Left renal cortex interstitium (tissue), 4 donors: ENCODE results near the gene PLCH1. TPM values are rescaled to one million over a fixed set of nuclear protein-coding genes. Genes with fewer than 3 reads are reported as not detected.
"Not testable (repeated sequence)": the region's sequence is repeated elsewhere in the genome, so short reads cannot be mapped to it uniquely, and the experiment has no call there.

Experiments
- DNase-seq, 4 donors: peaks; one replicate each; pipeline ENCODE4 v3.0.0-alpha.2; 2013; ENCODE audit warnings: low read depth in 4 of 4, low spot score in 2 of 4, missing footprints in 1 of 4
- polyA plus RNA-seq, 4 donors: library from polyadenylated mRNA; unstranded; fragments of 120-200 nt; gene quantifications; one replicate each; pipeline ENCODE4 v1.2.1, GENCODE V29; 2013; ENCODE audit not compliant: insufficient read length in 4 of 4

PLCH1 gene
- polyA plus RNA-seq, 4 donors: 8.1 to 11.9 (median 9.8) TPM

DNA sequence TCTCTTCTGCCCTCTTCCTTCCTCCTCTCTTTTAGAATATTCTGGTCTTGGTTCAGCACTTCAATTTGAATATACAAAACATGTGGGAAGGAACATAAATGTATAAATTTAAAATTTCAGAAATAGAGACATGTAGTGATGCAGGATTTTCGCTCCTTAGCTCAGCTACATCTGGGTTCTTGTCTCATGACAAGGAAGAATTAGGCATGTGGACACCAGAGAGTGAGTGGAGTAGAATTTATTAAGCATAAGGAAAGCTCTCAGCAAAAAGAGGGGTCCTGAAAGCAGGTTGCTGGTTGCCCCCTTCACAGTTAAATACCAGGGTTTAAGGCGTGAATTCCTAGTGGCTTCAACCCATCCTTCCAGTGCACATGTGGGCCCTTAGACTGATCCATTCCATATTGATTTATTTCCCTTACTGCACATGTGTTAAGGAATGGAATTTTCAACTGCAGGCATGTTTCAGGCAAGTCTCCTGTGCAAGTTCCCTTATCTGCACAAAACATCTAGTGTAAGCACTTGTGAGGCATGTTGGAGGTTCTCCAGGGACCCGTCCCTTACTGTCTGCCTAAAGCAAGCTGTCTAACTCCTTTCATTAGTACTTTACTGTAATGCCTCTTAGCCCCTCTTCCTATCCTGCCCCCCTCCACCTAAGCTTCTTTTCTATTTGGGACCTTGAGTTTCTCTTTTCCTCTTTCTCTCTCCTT, 318.2 kb downstream of the PLCH1 start:
- DNase-seq: no peak

DNA sequence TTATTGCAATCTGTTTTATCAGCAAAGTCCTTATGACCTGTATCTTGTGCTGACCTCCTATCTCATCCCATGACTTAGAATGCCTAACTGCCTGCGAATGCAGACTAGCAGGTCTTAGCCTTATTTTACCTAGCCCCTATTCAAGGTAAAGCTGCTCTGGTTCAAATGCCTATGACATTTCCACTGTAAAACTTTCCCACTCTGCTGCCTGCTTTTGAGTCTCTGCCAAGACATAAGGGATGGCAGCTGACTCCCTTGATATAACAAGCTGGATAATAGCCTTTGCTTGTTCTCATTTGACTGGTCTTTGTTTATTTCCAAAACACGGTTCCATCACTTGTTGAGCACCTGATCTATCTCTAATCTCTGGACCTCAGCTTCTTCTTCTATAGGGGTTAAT, 319.5 kb downstream of the PLCH1 start:
- no peak for DNase-seq

DNA sequence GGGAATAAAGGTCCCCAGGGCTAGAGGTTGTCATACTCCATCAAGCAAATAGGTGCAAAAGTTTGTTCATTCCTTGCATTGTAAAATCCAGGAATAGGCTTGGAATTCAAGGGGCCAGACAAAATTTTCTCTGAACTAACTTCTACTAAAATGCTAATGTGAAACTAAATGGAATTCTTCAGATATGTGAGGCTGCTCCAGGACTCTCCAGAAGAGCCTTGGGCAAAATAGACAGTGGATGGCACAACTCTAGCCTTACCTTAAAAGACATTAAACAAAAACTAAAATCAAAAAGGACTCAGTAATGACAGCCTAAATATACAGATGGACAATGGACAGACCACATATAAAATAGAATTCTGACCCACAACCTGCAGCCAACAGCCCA, 320.6 kb downstream of the PLCH1 start:
- no peak for DNase-seq

DNA sequence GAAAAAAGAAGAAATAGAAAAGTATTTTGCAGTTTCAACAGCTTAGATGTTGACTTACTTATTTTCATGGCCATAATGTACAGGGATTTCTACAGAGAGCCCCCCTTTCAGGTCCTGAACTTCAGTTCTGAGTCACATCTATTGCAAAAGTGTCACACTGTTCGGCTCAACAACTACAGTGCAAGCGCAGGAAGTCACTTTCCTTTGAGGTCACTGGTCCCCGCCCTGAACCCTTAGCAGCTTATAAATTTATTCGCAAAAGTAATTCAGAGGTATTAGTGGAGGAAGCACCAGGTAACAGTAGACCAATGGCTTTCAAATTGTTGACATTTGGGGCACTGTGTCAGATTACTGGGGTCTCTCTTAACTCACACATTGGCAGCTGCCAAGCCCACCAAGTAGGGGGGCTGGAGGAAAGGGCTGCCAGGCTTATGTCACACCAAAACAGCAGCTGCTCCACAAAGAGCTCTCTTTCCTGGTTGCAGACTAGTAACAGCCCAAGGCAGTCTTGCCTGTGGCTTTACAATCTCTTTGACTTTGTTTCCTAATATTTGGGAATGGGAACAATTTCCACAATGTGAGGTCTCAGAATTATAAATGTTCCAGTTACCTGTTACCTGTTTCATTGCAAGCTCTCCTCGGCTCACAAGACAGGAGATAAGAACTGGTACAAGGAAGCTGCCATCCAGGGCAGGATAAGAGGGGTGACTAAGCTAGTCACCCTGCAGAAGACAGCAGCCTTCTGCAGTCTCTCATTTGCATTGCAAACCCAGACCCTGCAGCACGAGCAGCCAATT, 321.1 kb downstream of the PLCH1 start:
- no peak for DNase-seq

DNA sequence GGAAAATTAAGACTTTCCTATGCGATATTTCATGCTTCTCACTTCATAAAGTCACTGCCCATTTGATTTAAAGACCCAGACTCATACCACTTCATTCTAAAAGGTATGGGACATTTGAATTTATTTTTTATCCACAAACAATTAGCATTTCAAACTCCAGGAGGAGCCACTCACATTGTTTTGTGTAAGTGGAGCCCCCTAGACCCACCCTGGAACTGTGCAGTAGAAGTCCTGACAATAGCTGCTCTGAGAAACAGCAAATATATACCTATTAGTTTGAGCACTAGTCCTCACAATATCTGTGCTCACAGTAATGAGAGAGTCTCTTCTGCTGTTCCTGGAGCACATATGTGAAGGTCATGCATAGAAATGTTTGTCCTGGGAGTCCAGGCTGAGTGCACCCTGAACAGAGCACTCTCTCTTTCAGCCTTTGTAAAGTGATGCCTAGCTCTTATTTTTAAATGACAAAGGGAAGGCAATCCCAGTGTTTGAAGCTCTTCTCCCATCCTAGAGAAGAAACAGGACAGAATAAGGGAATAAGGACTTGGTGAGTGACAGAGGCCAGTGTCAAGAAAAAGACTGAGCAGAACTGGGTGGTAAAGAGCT, 323.9 kb downstream of the PLCH1 start:
- DNase-seq: no peak

GRCh38 chr3:155420406-155420805, 324.5 kb downstream of the PLCH1 start:
- DNase-seq: no peak

GRCh38 chr3:155418407-155418806, 326.5 kb downstream of the PLCH1 start:
- DNase-seq: peak in 3 of 4 donors; percentile 21 to 68 (median 39)

- no peak for DNase-seq
Measured at GRCh38 chr3:155417119-155417517, 327.8 kb downstream of the PLCH1 start.

DNA sequence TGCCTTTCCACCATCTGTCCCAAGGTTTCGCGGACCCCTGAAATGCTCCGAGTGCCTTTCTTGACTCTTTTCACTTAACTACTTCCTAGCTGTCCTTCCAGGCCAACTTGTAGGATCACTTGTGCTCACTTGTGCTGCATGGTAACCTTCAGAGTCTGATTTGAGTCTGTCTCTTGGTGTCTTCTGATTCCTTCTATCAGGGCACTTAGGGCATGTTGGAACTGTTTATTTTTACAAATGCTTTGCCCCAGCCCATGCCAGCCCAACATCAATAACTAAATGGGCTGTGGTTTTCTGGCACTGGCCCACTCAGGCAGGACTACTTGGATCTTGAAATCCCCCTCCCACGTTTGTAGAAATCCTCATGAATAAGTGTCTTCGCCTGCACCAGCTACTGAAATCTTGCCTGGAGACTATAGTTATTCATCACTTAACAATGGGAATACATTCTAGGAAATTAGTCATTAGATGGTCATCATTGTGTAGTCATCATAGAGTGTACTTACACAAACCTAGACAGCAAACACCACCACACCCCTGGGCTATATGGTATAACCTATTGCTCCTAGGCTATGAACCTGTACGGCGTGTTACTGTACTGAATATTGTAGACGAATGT, 328.3 kb downstream of the PLCH1 start:
- no peak for DNase-seq

GRCh38 chr3:155412904-155413303, 332.0 kb downstream of the PLCH1 start:
- DNase-seq: no peak

- no peak for DNase-seq
Measured at GRCh38 chr3:155411500-155412223, 333.2 kb downstream of the PLCH1 start.

- DNase-seq: no peak
Measured at GRCh38 chr3:155409336-155409735, 335.5 kb downstream of the PLCH1 start.

GRCh38 chr3:155407971-155408370, 336.9 kb downstream of the PLCH1 start:
- DNase-seq: no peak

DNA sequence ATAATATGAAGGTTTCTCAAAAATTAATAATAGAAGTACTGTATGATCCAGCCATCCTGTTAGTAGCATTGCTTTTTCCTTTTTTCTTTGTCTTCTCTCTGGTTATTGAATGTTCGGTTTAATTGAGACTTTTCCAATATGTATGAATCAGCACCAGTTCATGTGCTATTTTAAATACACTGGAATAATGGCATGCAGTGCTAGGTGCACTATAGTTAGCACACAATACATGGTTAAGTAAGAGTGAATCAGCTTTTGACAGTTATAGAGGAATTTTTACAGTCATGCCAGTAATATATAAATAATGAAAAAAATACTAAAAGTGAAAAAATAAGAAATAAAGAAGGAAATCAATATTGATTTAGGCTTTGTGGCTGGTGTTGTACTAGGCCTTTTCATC, 337.5 kb downstream of the PLCH1 start:
- no peak for DNase-seq

- no peak for DNase-seq
Measured at GRCh38 chr3:155404486-155404885, 340.4 kb downstream of the PLCH1 start.

DNA sequence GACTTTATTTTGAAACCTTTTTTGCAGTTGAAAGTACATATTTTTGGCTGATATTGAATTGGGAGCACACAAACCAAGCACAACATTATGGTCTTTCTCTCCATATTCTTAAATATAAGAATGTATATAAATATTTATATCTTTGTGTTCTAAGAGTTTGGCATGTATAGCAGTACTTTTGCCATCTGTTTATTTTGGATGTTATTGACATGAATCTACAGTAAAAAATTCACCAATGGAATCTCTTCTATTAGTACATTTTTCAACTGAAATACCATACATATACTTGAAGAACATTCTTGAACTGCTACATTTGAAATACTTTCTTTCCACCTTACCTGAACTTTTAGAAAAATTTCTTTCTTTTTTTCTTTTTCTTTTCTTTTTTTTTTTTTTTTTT, 342.2 kb downstream of the PLCH1 start:
- no peak for DNase-seq

GRCh38 chr3:155398046-155398445, 346.8 kb downstream of the PLCH1 start:
- no peak for DNase-seq

DNA sequence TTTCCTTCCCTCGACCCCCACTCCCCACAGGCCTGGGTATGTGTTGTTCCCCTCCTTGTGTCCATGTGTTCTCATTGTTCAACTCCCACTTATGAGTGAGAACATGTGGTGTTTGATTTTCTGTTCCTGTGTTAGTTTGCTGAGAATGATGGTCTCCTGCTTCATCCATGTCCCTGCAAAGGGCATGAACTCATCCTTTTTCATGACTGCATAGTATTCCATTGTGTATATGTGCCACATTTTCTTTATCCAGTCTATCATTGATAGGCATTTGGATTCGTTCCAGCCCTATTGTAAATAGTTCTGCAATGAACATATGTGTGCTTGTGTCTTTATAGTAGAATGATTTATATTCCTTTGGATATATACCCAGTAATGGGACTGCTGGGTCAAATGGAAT, 350.0 kb downstream of the PLCH1 start:
- DNase-seq: not testable (repeated sequence)

GRCh38 chr3:155394240-155394639, 350.6 kb downstream of the PLCH1 start:
- DNase-seq: no peak

DNA sequence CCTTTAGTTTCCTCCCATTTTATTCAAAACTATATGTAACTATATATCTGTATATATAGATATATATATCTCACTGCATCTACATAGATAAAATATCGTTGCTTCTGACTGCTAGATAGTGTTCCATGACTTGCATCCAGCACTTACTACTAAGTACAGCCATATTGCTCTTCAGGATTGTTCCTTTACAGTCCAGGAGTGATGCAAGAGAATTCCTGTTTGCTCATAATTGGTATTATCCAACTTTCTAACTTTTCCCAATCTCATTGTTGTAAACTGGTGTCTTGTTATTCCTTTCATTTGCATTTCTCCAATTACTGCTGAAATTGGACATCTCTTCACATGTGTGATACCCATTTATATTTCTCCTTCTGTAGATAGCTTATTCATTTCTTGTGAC, 351.6 kb downstream of the PLCH1 start:
- no peak for DNase-seq

DNA sequence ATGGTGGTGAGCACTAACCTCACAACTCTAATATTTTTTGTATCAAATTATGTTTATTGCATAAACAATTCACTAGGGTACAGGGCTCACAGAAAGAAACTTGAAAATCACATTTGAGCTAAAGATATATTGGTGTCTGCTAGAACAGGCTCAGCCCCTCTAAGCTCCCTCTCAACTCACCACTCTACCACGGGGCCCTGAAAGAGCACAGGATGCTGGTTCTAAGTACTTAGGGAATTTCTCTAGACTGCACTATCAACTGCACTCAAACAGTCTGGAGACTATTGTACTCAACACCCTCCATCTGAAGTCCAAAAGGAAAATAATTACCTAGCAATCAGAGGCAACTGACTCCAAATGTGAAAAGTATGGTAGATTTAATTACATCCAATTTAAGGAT, 352.7 kb downstream of the PLCH1 start:
- no peak for DNase-seq
